HG03060 (cell line): ENCODE data around the gene DCTN5.
"Not testable (repeated sequence)": the region's sequence is repeated elsewhere in the genome, so short reads cannot be mapped to it uniquely, and the experiment has no call there.

ENCODE experiments used
- ATAC-seq: cut with Tn5 transposase; IDR thresholded peaks from one replicate; pipeline ENCODE4 v1.9.1; 2021; ENCODE audit warnings: low read depth, moderate number of reproducible peaks; ENCODE audit not compliant: unreplicated experiment

The DCTN5 gene

DNA sequence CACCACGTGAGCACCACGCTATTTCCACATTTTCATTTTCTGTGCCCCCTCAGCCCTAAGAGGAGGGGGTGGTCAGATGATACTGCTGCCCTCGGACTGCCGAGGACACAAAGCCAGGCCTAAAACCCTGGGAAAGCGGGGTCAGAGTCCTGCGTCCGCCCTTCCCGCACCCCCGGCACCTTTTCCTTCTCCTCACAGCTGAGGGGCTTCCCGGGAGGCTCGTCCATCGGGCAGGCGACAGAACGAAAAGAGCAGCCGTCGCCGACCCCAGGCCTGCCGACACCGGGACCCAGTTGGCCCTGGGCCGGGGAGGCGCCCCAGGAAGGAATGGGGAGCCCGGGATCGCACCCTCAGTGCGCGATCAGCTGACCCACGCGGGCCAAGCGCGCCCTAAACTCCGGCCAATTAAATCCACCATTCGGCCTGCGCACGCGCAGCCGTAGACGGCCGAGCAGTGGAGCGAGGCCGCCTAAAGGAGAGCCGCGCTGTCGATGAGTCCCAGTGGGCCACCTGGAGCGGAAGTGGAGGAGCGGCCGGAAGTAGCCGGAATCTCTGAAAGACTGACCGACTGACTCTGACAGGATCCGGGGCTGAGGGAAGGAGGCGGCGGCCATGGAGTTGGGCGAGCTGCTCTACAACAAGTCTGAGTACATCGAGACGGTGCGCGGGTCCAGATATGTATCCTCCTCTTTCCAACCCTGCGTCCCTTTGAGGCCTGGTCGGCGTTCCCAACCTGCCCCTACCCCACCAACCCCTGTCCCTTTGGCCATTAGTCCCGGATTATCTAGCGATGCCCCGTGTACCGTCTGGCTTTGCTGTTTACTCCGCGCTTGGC, at the start of gene DCTN5, which contains the start of gene PALB2:
Gene DCTN5, plus strand, starts transcription at position 536 of the 835 bp plus-strand sequence. Its CDS starts 77 bp downstream, at position 613.
Gene PALB2, minus strand, starts transcription at position 380 of the 835 bp plus-strand sequence. Its CDS starts 153 bp downstream, at position 227.
- peak; percentile 93 for ATAC-seq

DNA sequence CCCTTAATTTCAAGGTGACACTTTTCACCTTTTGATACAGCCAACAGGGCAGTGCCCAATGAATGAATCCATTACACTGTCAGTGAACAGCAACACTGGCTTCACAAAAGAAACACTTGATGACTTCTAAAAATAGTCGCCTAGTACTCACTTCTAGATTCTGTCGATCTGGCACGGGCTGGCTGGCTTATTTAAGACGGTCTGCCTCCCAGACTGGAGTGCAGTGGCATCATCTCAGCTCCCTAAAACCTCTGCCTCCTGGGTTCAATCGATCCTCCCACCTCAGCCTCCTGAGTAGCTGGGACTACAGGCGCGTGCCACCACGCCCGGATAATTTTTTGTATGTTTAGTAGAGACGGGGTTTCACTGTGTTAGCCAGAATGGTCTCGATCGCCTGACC, 47.1 kb upstream of the DCTN5 start:
- ATAC-seq, result no peak

DNA sequence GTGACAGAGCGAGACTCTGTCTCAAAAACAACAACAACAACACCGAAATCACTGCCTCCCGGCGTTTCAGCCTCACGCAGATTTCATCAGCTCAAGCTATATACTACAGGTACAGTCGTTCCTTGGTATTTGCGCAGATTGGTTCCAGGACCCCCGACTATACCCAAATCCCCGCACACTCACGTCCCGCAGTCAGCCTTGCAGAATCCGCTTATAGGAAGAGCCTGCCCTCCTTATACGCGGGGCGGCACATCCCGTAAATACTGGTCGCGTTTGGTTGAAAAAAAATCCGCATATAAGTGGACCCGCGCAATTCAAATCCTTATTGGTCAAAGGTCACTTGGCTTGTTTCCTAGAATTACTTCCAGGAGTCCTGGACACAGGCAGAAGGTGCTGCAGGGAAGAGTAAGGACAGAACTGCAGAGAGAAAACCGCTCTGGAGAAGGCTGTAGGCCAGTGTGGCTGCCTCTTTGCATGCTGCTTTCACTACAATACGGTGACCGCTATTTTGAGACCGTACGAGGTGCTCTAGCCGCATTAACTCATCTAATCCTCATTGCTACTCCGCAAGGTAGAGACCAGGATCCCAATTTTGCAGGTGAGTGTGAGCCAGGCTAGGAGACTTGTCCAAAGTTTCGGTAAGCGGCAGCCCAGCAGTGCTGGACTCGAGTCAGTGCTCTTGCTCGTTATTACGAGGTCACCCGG, 45.9 kb upstream of the DCTN5 start:
- ATAC-seq, result no peak

DNA sequence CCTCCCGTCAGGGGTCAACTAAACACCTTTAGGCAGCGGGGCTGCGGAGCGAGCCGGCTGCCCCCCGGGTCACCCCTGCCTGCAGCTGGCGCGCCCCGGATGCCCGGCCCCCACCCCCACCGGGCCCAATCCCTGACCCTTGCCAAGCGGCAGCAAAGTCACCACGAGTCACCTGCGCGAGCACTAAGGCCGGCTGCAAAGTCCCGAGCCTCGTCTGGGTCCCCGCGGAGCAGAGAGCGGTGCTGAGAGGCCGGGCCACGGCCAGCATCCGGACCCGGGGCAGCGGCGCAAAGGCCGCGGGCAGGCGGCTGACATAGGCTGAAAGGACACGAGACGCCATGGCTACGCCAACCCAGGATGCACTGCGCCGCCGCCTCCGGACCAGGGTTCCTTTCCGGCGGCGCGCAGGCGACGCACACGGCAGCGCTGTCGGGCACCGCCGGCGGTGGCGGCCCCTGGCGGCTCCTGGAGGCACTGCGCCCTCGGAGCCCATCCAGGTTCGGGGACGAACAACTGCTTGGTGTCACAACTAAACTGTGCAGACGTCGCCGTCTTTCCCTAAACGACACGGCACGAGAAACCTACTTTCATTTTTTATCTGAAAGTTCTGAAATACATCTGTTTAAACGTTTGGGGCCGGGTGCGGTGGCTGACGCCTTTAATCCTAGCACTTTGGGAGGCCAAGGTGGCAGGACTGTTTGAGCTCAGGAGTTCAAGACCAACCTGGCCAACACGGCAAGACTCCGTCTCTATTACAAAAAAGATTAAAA, 45.1 kb upstream of the DCTN5 start, which contains the start of gene NDUFAB1:
Gene NDUFAB1, minus strand, starts transcription at position 366 of the 770 bp plus-strand sequence. Its CDS starts 26 bp downstream, at position 340.
- ATAC-seq, result peak; percentile 65

DNA sequence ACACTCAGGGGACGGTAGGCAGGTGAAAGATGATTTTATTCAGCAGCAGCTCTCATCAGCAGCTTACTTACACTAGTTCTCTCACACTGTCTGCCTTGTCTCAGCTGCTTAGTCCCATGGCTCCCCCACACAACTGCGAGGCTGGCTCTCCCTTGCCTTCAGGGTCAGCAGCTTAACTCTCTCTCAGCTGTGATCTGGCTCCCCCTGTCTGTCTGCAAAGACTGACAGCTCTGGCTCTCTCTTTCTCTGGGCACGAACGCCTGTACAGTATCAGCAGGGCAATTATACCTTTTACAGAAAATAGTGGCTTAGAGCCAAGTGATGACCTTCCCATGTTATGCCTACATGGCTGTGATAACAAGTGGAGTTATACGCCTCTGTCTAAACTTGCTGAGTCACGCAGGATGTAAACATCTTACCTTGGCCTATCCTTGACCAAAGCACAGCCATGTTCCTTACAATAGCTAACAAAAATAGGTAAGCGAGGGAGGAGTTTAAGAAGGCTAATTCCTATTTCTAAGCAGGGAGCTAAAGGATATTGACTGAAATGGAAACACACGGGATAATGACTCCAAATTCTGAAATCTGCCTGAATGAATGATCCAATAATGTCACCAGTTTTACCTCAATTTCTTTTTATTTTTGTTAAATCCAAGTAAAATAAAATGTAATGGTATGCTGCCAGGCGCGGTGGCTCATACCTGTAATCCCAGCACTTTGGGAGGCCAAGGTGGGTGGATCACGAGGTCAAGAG, 44.1 kb upstream of the DCTN5 start:
- no peak for ATAC-seq

DNA sequence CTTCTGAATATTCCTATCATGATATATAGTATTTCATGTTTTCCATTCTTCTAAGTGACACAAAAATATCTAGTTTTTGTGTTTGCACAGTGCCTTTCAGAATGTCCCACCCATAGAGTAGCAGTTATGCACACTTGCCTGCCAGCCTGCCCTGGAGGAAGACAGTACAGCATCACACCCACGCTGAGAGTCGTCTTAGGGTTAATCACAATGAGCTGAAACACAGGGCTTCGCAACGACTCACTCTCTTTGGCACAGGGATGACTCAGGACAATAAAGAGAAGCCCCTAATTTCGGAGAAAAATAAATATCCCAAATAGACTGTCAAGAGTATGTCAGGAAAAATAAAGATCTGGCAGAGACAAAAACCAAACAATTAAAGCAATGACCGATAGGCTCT, 33.5 kb upstream of the DCTN5 start:
- no peak for ATAC-seq

DNA sequence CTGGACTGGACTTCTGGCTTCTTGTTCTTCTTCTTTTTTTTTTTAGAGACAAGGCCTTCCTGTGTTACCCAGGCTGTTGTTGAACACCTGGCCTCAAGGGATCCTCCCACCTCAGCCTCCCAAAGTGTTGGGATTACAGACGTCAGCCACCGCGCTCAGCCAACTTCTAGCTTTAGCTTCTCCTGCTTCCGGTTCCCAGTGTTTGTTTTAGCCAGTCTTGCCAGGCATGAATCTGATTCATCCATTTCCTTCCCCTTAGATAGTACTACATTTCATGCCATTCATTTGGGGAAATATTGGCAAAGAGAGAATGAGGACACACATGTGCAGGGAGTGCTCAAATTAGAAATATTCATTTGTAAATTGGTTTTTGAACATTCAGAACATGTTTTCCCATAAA, 33.1 kb upstream of the DCTN5 start:
- ATAC-seq, result no peak

DNA sequence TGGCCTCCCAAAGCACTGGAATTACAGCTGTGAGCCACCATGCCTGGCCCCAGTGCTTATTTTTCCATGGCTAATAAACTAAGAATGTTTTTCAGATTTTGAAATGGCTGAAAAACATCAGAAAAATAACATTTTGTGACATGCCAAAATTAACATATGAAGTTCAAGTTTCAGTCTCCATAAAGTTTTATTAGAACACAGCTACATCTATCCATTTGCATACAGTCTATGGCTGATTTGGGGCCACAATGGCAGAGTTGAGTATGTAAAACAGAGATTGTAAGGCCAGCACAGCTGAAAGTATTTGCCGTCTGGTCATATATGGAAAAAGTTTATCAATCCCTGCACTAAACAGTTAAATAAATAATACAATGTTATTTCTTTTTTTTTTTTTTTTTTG, 31.3 kb upstream of the DCTN5 start:
- ATAC-seq, result no peak

DNA sequence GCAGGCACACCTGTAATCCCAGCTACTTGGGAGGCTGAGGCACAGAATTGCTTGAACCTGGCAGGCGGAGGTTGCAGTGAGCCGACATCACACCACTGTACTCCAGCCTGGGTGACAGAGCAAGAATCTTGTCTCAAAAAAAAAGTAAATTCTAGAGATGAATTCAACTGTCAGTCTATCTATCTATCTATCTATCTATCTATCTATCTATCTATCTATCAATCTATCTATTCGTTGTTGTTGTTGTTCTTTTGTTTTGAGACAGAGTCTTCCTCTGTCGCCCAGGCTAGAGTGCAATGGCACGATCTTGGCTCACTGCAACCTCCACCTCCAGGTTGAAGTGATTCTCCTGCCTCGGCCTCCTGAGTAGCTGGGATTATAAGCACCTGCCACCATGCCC, 30.4 kb upstream of the DCTN5 start:
- ATAC-seq, result not testable (repeated sequence)

DNA sequence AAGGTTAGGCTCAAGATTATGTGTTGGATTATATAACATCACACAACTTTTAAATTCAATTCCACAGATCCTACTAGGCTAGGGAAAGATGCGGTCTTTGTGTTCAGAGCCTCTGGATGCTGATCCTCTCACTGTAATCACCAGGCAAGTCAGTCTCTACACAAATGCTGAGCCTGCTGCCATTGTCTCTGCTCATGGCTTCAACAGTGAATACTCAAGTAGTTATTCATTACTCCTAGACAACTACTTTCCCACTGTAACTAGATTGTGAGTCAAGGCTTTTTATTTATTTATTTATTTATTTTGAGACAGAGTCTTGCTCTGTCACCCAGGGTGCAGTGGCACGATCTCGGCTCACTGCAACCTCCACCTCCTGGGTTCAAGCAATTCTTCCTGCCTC, 29.3 kb upstream of the DCTN5 start:
- ATAC-seq, result no peak

DNA sequence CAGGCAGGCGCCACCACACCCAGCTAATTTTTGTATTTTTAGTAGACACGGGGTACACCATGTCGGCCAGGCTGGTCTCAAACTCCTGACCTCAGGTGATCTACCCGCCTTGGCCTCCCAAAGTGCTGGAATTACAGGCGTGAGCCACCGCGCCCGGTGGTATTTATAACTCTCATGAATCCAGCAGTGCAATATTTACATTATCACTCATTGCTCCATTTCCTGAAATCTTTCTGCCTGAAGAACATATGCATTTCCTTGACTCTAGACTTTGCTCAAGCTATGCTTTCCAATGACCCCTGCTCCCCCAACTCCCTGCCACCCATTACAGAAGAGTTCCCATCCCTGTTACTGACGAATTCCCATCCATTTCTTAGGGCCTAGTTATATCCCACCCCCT, 25.5 kb upstream of the DCTN5 start:
- no peak for ATAC-seq

DNA sequence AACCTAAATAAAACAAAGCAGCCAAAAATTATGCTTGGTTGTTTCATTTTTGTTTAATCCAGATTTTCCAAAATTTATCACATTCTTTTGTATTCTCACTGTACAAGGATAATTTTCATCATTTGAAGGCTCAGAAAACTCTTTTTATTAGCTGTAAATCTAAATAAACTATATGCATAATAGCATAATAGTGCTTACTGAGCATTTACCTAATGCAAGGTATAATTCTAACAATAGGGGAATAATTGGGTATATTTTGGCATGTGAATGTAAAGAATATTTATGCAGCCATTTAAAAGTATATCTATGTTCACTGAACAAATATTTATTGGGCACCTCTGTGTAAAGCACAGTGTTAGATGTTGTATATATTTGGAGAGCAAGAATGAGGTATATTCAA, 17.2 kb upstream of the DCTN5 start:
- ATAC-seq, result no peak

DNA sequence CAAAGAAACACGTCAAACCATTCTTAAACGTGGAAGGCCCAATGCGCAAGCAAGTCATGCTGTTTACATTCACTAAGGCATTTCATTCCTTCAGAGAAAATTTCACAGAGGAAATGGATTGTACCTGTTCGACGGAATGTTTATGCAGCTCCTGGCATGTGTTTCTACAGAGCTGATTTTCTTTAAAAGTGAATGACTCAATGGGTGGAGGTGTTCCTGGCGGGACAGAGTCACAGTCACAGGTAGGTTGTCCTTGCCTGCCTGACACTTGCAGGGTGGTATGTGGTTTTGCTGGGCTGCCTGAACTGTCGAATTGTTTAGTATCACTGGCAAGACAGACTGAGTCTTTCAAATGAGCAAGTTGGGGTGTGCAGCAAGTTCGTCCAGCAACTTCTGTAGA, 11.8 kb upstream of the DCTN5 start:
- ATAC-seq, result no peak

DNA sequence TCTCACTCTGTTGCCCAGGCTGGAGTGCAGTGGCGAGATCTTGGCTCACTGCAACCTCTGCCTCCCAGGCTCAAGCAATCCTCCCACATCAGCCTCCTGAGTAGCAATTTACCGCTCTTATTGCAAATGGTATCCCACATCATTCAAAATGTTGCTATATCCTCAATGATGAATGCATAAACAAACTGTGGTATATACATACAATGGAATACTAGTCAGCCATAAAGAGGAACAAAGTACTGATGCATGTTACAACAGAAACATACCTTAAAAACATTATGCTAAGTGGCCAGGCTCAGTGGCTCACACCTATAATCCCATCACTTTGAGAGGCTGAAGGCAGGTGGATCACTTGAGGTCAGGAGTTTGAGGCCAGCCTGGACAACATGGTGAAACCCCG, 9.4 kb upstream of the DCTN5 start:
- ATAC-seq, result not testable (repeated sequence)

DNA sequence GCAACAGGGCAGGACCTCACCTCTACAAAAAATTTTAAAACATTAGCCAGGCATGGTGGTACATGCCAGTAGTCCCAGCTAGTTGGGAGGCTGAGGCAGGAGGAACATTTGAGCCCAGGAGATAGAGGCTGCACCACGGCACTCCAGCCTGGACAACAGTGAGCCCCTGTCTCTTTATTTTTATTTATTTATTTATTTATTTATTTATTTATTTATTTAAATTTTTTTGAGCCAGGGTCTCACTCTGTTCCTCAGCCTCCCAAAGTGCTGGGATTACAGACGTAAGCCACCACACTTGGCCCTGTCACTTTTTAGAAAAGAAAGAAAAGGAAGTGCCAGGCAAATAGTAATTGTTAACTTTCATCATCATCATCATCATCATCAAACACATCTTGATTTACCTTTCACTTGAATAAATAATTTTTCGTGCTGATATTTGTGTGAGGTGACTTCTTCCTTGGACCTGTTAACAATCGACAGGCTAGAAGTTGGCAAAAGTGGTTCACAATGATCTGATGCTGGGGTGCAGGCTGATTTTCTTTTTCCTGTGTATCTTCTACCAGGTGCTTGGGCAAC, 6.7 kb upstream of the DCTN5 start:
- ATAC-seq, result no peak

DNA sequence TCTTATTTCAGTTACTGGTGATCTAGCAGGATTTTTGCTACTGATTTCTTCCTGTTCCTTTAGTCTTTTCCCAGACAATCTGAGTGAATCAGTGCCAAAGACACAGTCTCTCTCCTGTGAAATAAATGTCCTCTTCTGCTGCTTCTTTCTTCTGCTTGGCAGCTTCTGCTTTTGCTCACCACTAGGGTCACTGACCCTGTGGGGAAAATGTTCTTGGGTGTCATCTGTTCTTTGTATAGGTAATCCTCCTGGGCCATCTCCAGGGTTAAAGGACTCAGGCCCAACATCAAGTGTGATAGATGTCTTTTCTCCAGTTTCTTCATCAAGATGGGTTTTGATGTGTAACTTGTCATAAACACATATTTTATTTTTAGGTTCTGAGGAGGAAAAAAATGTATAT, 5.3 kb upstream of the DCTN5 start:
- ATAC-seq, result no peak

DNA sequence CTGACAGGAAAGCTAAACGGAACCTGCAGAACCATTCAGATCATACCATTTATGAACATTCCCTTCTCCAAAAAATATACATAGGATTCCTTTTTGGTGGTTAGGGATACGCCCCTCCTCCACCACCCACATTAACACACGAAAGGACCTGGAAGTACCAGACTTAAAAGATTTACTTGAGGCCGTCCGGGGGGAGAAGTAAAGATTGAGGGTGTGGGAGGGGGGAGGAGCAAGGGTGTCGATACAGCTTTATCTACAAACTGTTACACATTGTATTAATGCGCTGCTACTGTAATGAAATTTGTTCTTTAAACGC, 693 bp upstream of the DCTN5 start:
- no peak for ATAC-seq

DNA sequence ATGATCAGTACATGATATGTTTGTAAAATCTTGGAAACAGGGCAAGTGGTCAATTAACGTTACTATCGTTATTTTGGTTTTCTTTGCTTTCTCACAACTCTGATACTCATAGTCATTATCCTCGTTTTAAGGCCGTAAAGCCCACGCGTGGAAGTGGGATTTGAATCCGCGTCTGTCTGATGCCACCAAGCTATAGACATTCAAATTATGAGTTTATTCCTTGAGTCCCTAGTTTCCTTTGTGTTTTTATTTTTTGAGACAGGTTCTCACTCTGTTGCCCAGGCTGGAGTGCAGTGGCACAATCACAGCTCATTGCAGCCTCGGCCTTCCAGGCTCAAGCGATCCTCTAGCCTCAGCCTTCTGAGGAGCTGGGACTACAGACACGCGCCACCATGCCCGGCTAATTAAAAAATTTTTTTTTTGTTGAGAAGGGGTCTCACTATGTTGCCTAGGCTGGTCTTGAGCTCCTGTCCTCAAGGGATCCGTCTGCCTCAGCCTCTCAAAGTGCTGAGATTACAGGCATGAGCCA, 1.0 kb downstream of the DCTN5 start:
- no peak for ATAC-seq

DNA sequence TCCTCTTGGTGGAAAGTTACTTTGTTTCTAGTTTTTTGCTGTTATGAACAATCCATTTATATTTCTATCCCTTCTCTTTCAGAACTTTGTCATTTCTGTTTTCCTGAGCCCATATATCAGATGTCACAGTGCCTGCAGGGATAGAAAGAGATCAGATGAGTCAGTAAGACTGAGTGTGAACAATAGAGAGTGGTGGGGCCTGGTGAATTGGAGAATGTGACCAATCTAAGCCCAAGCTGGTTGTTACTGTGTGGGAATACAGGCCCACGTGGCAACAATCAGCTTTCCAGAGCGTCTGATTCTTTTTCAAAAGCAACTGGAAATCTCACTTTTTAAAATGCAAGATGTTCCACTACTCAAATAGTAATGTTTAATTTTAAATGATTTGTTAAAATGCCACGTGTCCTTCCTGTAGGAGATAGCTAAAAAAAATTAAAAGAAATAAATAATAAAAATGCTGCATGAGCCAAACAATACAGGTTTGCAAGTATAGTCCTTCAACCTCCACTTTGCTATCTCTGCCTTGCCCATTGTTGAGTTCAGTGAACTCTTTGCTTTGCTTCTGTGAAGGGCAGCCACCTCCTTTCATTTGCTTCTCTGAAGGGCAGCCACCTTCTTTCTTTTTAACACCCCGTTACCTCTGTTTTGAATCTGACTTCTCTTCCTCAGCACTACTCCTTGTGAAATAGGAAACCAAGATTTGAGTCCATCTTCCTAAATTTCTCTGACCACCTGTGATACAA, 9.6 kb downstream of the DCTN5 start:
- ATAC-seq, result no peak
